H9 (cell line): ENCODE measurements around the gene NFASC. TPM values are rescaled to one million over a fixed set of nuclear protein-coding genes. Genes with fewer than 3 reads are reported as not detected.

Experiments
- DNase-seq: peaks from one replicate; pipeline ENCODE4 v3.0.0-alpha.2; 2017
- H2AFZ ChIP-seq: one replicate; pipeline ENCODE4 v1.6.1; 2013; ENCODE audit warnings: mild to moderate bottlenecking, low read length, control low read depth, moderate library complexity
- H2AK5ac ChIP-seq: 2 replicates; pipeline ENCODE4 v1.6.1; 2013; ENCODE audit warnings: low read length, control low read depth, mixed read lengths; ENCODE audit not compliant: insufficient read length
- H2BK120ac ChIP-seq: one replicate; pipeline ENCODE4 v1.6.1; 2013; ENCODE audit warnings: low read depth, mild to moderate bottlenecking, low read length, control low read depth, inconsistent platforms; ENCODE audit not compliant: poor library complexity, severe bottlenecking
- H2BK12ac ChIP-seq: 2 replicates; pipeline ENCODE4 v1.6.1; 2013; ENCODE audit warnings: low read length, control low read depth, mixed read lengths, low read depth; ENCODE audit not compliant: insufficient read length
- H2BK15ac ChIP-seq: 2 replicates; pipeline ENCODE4 v1.6.1; 2013; ENCODE audit warnings: low read depth, low read length, control low read depth
- H2BK20ac ChIP-seq: one replicate; pipeline ENCODE4 v1.6.1; 2013; ENCODE audit warnings: low read depth, mild to moderate bottlenecking, low read length, control low read depth, inconsistent platforms; ENCODE audit not compliant: poor library complexity, severe bottlenecking
- H2BK5ac ChIP-seq: 2 replicates; pipeline ENCODE4 v1.6.1; 2013; ENCODE audit warnings: low read length, control low read depth, mixed read lengths; ENCODE audit not compliant: insufficient read length
- H3K14ac ChIP-seq: 2 replicates; pipeline ENCODE4 v1.6.1; 2013; ENCODE audit warnings: low read length, control low read depth; ENCODE audit not compliant: insufficient read depth
- H3K18ac ChIP-seq: 2 replicates; pipeline ENCODE4 v1.6.1; 2013; ENCODE audit warnings: low read depth, mild to moderate bottlenecking, mixed read lengths, low read length, control low read depth; ENCODE audit not compliant: insufficient read length
- H3K23ac ChIP-seq: 2 replicates; pipeline ENCODE4 v1.6.1; 2013; ENCODE audit warnings: low read length, control low read depth, mixed read lengths, low read depth; ENCODE audit not compliant: insufficient read length
- H3K23me2 ChIP-seq: 2 replicates; pipeline ENCODE4 v1.6.1; 2013; ENCODE audit warnings: low read depth, mild to moderate bottlenecking, mixed read lengths, low read length, control low read depth; ENCODE audit not compliant: insufficient read length, poor library complexity, severe bottlenecking
- H3K27ac ChIP-seq: 2 replicates; pipeline ENCODE4 v1.5.1; 2013; ENCODE audit warnings: low read length, control low read depth, mixed read lengths, low read depth; ENCODE audit not compliant: insufficient read length
- H3K27me3 ChIP-seq: 2 replicates; pipeline ENCODE4 v1.6.1; 2013; ENCODE audit warnings: low read length, control low read depth, inconsistent platforms; ENCODE audit not compliant: insufficient read depth
- H3K4ac ChIP-seq: 2 replicates; pipeline ENCODE4 v1.6.1; 2013; ENCODE audit warnings: low read depth, mild to moderate bottlenecking, control low read depth, inconsistent platforms, low read length, moderate library complexity
- H3K4me1 ChIP-seq: 2 replicates; pipeline ENCODE4 v1.6.1; 2013; ENCODE audit warnings: low read length, control low read depth, inconsistent platforms; ENCODE audit not compliant: insufficient read depth
- H3K4me2 ChIP-seq: 2 replicates; pipeline ENCODE4 v1.6.1; 2013; ENCODE audit warnings: low read length, control low read depth, mixed read lengths; ENCODE audit not compliant: insufficient read length, insufficient read depth
- H3K56ac ChIP-seq: 2 replicates; pipeline ENCODE4 v1.6.1; 2013; ENCODE audit warnings: low read depth, mild to moderate bottlenecking, mixed read lengths, low read length, control low read depth; ENCODE audit not compliant: insufficient read length
- H3K79me1 ChIP-seq: 2 replicates; pipeline ENCODE4 v1.6.1; 2013; ENCODE audit warnings: low read depth, mild to moderate bottlenecking, moderate library complexity, low read length, control low read depth, inconsistent platforms; ENCODE audit not compliant: insufficient read depth, poor library complexity, severe bottlenecking
- H3K79me2 ChIP-seq: 2 replicates; pipeline ENCODE4 v1.6.1; 2013; ENCODE audit warnings: low read length, control low read depth, inconsistent platforms; ENCODE audit not compliant: insufficient read depth
- H3K9ac ChIP-seq: 2 replicates; pipeline ENCODE4 v1.6.1; 2013; ENCODE audit warnings: low read length, control low read depth, mixed read lengths; ENCODE audit not compliant: insufficient read length; ENCODE audit errors: extremely low read depth
- H3K9me3 ChIP-seq: one replicate; pipeline ENCODE4 v1.6.1; 2013; ENCODE audit warnings: low read depth, low read length, inconsistent platforms; ENCODE audit not compliant: control insufficient read depth
- H3T11ph ChIP-seq: one replicate; pipeline ENCODE4 v1.6.1; 2013; ENCODE audit warnings: mild to moderate bottlenecking, low read length, control low read depth, inconsistent platforms
- H4K20me1 ChIP-seq: one replicate; pipeline ENCODE4 v1.6.1; 2013; ENCODE audit not compliant: control insufficient read depth, insufficient read length, insufficient read depth
- H4K5ac ChIP-seq: 2 replicates; pipeline ENCODE4 v1.6.1; 2013; ENCODE audit warnings: low read depth, mild to moderate bottlenecking, mixed read lengths, low read length, control low read depth; ENCODE audit not compliant: insufficient read length
- H4K8ac ChIP-seq: replicated peaks from 2 replicates; pipeline ENCODE4 v1.6.1; 2013; ENCODE audit warnings: low read length, control low read depth, mixed read lengths, low read depth; ENCODE audit not compliant: insufficient read length
- H4K91ac ChIP-seq: 2 replicates; pipeline ENCODE4 v1.6.1; 2013; ENCODE audit warnings: low read depth, mild to moderate bottlenecking, moderate library complexity, mixed read lengths, low read length, control low read depth; ENCODE audit not compliant: insufficient read length
- H3K27ac Mint-ChIP-seq, 3 experiments: 2 replicates in 2 of 3; 3 replicates in 1 of 3; pipeline ENCODE4 v1.8.0; 2020 to 2021; ENCODE audit warnings: mixed read lengths in 3 of 3, mild to moderate bottlenecking in 1 of 3, moderate library complexity in 1 of 3
- H3K27me3 Mint-ChIP-seq: 2 replicates; pipeline ENCODE4 v1.8.0; 2021; ENCODE audit warnings: low read depth, mild to moderate bottlenecking, moderate library complexity, mixed read lengths
- H3K36me3 Mint-ChIP-seq, 3 experiments: 2 replicates in 2 of 3; 3 replicates in 1 of 3; pipeline ENCODE4 v1.8.0; 2020 to 2021; ENCODE audit warnings: low read depth in 3 of 3, mixed read lengths in 3 of 3; ENCODE audit not compliant: insufficient read depth in 1 of 3
- H3K4me1 Mint-ChIP-seq, 2 experiments: 2 replicates each; pipeline ENCODE4 v1.8.0; 2020; ENCODE audit warnings: mixed read lengths in 2 of 2
- H3K4me3 Mint-ChIP-seq, 2 experiments: 2 replicates in 1 of 2; 3 replicates in 1 of 2; pipeline ENCODE4 v1.8.0; 2020 to 2021; ENCODE audit warnings: mild to moderate bottlenecking in 2 of 2, mixed read lengths in 2 of 2, moderate library complexity in 1 of 2
- H3K9me3 Mint-ChIP-seq, 2 experiments: 2 replicates in 1 of 2; 3 replicates in 1 of 2; pipeline ENCODE4 v1.8.0; 2020; ENCODE audit warnings: mild to moderate bottlenecking in 2 of 2, mixed read lengths in 2 of 2, moderate library complexity in 1 of 2
- WGBS: extraction: QIAGEN DNeasy Blood & Tissue Kit; methylation state at CpG from one replicate; pipeline ENCODE4 v1.1.7; 2013; ENCODE audit warnings: missing lambda C conversion rate, low lambda C conversion rate, mixed read lengths; ENCODE audit not compliant: insufficient read length; ENCODE audit errors: extremely low coverage; 5-methylcytosine and 5-hydroxymethylcytosine counted together
- total RNA-seq: library from RNA; stranded (reverse); gene quantifications from 2 replicates; pipeline ENCODE4 v1.2.1, GENCODE V29; 2021
- TF ChIP-seq, protein P1 (sequence below): fragments of 200-600 bp; sonication (generic); conservative IDR thresholded peaks from 3 replicates; pipeline ENCODE4 v1.8.0; 2021; ENCODE audit warnings: antibody characterized with exemption, mild to moderate bottlenecking

NFASC gene
- total RNA-seq, 1 experiment from 2014 or later: 5.0 TPM

DNA sequence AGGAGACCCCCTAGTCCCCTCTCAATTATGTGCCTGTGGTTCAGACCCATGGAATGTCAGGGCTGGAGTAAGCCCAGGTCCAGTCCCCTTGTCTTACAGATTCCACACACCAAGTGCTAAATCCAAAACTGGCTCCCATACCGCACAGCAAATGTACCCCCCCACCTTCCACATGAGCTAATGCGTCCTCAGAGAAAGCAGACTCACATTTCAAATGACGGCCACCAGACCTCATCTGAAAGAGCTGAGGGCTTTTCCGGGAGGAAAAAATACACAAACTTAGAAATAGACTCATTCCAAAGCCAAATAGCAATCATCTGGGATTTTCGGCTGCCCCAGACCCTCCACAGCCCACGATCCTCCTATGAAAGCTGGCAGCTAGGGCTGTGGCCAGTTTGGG is 159.6 kb downstream of the NFASC start:
- H3K4me1 ChIP-seq: no peaks in the 10 kb centered on the region; the same call in 1 of the 2 replicates
- H3K4me3 Mint-ChIP-seq: no peak overlapping the region
- no peak overlapping the region for H3K18ac ChIP-seq
- H3K4ac ChIP-seq: no peak overlapping the region
- TF ChIP-seq, protein P1, sequence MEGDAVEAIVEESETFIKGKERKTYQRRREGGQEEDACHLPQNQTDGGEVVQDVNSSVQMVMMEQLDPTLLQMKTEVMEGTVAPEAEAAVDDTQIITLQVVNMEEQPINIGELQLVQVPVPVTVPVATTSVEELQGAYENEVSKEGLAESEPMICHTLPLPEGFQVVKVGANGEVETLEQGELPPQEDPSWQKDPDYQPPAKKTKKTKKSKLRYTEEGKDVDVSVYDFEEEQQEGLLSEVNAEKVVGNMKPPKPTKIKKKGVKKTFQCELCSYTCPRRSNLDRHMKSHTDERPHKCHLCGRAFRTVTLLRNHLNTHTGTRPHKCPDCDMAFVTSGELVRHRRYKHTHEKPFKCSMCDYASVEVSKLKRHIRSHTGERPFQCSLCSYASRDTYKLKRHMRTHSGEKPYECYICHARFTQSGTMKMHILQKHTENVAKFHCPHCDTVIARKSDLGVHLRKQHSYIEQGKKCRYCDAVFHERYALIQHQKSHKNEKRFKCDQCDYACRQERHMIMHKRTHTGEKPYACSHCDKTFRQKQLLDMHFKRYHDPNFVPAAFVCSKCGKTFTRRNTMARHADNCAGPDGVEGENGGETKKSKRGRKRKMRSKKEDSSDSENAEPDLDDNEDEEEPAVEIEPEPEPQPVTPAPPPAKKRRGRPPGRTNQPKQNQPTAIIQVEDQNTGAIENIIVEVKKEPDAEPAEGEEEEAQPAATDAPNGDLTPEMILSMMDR: no peak
- H3K4me2 ChIP-seq: no peak overlapping the region
- H4K8ac ChIP-seq: no peak overlapping the region
- no peak overlapping the region; a peak in 1 of 7 replicates for H3K27ac Mint-ChIP-seq
- no peaks in the 10 kb centered on the region for H3K27me3 ChIP-seq
- no peak overlapping the region for H3K27ac ChIP-seq
- peaks cover 22 to 57% of the 10 kb centered on the region in 2 experiments for H3K4me1 Mint-ChIP-seq
- H2BK15ac ChIP-seq: no peak overlapping the region
- no peaks in the 10 kb centered on the region for H3K9me3 ChIP-seq
- no peak overlapping the region for H2BK12ac ChIP-seq
- H2BK5ac ChIP-seq: no peak overlapping the region
- H3K56ac ChIP-seq: no peak overlapping the region
- no peak overlapping the region for H3K9ac ChIP-seq
- H4K20me1 ChIP-seq: no peaks in the 10 kb centered on the region
- H3K14ac ChIP-seq: no peak overlapping the region
- no peaks in the 10 kb centered on the region for H3K36me3 Mint-ChIP-seq
- no peak overlapping the region for H2BK120ac ChIP-seq
- DNase-seq: no peak
- no peak overlapping the region for H2AFZ ChIP-seq
- no peaks in the 10 kb centered on the region for H3K23me2 ChIP-seq
- H2AK5ac ChIP-seq: no peak overlapping the region
- H3K9me3 Mint-ChIP-seq: no peaks in the 10 kb centered on the region; a peak in 2 of 5 replicates
- no peak overlapping the region for H2BK20ac ChIP-seq
- H3K27me3 Mint-ChIP-seq: peaks cover 22% of the 10 kb centered on the region
- H3T11ph ChIP-seq: no peak overlapping the region
- no CpG with 5 or more reads among the region's 6 CpGs for whole genome bisulfite sequencing
- no peak overlapping the region for H3K23ac ChIP-seq
- H4K5ac ChIP-seq: no peak overlapping the region
- no peaks in the 10 kb centered on the region for H3K79me2 ChIP-seq
- H4K91ac ChIP-seq: no peak overlapping the region
- H3K79me1 ChIP-seq: no peaks in the 10 kb centered on the region
